Mesenchymal stem cell (in vitro differentiated cells and primary cell): ENCODE measurements around the gene ANKRD40.

Experiments used
- DNase-seq: peaks from one replicate; pipeline ENCODE4 v3.0.0-alpha.2; 2013
- H2AFZ ChIP-seq: one replicate; pipeline ENCODE4 v1.6.1; 2013; ENCODE audit warnings: low read depth, mild to moderate bottlenecking, control low read depth, inconsistent platforms, low read length, moderate library complexity
- H2AK5ac ChIP-seq: 2 replicates; pipeline ENCODE4 v1.6.1; 2013; ENCODE audit warnings: low read length, moderate library complexity, mild to moderate bottlenecking, inconsistent platforms; ENCODE audit not compliant: severe bottlenecking
- H2BK120ac ChIP-seq: one replicate; pipeline ENCODE4 v1.6.1; 2013; ENCODE audit warnings: low read depth, mild to moderate bottlenecking, inconsistent platforms, low read length, moderate library complexity
- H2BK12ac ChIP-seq, 2 experiments: one replicate each; pipeline ENCODE4 v1.6.1; 2013; ENCODE audit warnings: inconsistent platforms in 2 of 2, low read length in 2 of 2, mild to moderate bottlenecking in 2 of 2, moderate library complexity in 2 of 2, control low read depth in 1 of 2
- H2BK15ac ChIP-seq: one replicate; pipeline ENCODE4 v1.6.1; 2013; ENCODE audit warnings: mild to moderate bottlenecking, low read depth, inconsistent platforms; ENCODE audit not compliant: poor library complexity, severe bottlenecking
- H2BK5ac ChIP-seq: 2 replicates; pipeline ENCODE4 v1.6.1; 2013; ENCODE audit warnings: low read depth, mild to moderate bottlenecking, low read length, control low read depth, inconsistent platforms; ENCODE audit not compliant: poor library complexity, severe bottlenecking
- H3K14ac ChIP-seq, 2 experiments: one replicate each; pipeline ENCODE4 v1.6.1; 2013; ENCODE audit warnings: inconsistent platforms in 2 of 2, low read length in 2 of 2, control low read depth in 1 of 2, mild to moderate bottlenecking in 1 of 2, moderate library complexity in 1 of 2
- H3K18ac ChIP-seq, 2 experiments: one replicate each; pipeline ENCODE4 v1.6.1; 2013; ENCODE audit warnings: inconsistent platforms in 2 of 2, low read length in 2 of 2, control low read depth in 1 of 2, low read depth in 1 of 2, mild to moderate bottlenecking in 1 of 2
- H3K23ac ChIP-seq, 2 experiments: one replicate each; pipeline ENCODE4 v1.6.1; 2013; ENCODE audit warnings: inconsistent platforms in 2 of 2, low read length in 2 of 2, mild to moderate bottlenecking in 2 of 2, moderate library complexity in 2 of 2, control low read depth in 1 of 2
- H3K27ac ChIP-seq: 2 replicates; pipeline ENCODE4 v1.5.1; 2013; ENCODE audit warnings: mild to moderate bottlenecking, moderate library complexity, low read length, control low read depth, inconsistent platforms; ENCODE audit not compliant: poor library complexity, severe bottlenecking
- H3K27me3 ChIP-seq, 2 experiments: 2 replicates each; pipeline versions ENCODE4 v1.6.1 to v1.7.0; 2013; ENCODE audit warnings: low read length in 2 of 2, mild to moderate bottlenecking in 2 of 2, moderate library complexity in 2 of 2, control low read depth in 1 of 2, inconsistent platforms in 1 of 2; ENCODE audit not compliant: control insufficient read depth in 1 of 2, insufficient read depth in 1 of 2
- H3K36me3 ChIP-seq, 2 experiments: 2 replicates each; pipeline versions ENCODE4 v1.6.1 to v1.7.0; 2013; ENCODE audit warnings: low read length in 2 of 2, control low read depth in 1 of 2, inconsistent platforms in 1 of 2, low read depth in 1 of 2, mild to moderate bottlenecking in 1 of 2; ENCODE audit not compliant: insufficient read depth in 2 of 2, control insufficient read depth in 1 of 2
- H3K4ac ChIP-seq, 2 experiments: one replicate each; pipeline ENCODE4 v1.6.1; 2013; ENCODE audit warnings: inconsistent platforms in 2 of 2, low read length in 2 of 2, mild to moderate bottlenecking in 2 of 2, moderate library complexity in 2 of 2, control low read depth in 1 of 2, low read depth in 1 of 2
- H3K4me1 ChIP-seq: 2 replicates; pipeline ENCODE4 v1.6.1; 2013; ENCODE audit warnings: low read depth, low read length, control low read depth; ENCODE audit not compliant: control insufficient read depth, insufficient read depth
- H3K4me2 ChIP-seq: 2 replicates; pipeline ENCODE4 v1.6.1; 2013; ENCODE audit warnings: low read length, mild to moderate bottlenecking, inconsistent platforms; ENCODE audit not compliant: poor library complexity, severe bottlenecking
- H3K4me3 ChIP-seq, 2 experiments: 2 replicates each; pipeline versions ENCODE4 v1.5.1 to v1.7.0; 2013; ENCODE audit warnings: low read length in 2 of 2, mild to moderate bottlenecking in 2 of 2, control low read depth in 1 of 2, low read depth in 1 of 2; ENCODE audit not compliant: insufficient read depth in 1 of 2
- H3K79me1 ChIP-seq: replicated peaks from 2 replicates; pipeline ENCODE4 v1.6.1; 2013; ENCODE audit warnings: mild to moderate bottlenecking, control low read depth, low read length, inconsistent platforms; ENCODE audit not compliant: poor library complexity, severe bottlenecking
- H3K9ac ChIP-seq: 2 replicates; pipeline ENCODE4 v1.7.0; 2013; ENCODE audit warnings: mild to moderate bottlenecking, low read length, moderate library complexity
- H3K9me3 ChIP-seq: 2 replicates; pipeline ENCODE4 v1.7.0; 2013; ENCODE audit warnings: mild to moderate bottlenecking, low read length; ENCODE audit not compliant: control insufficient read depth
- H4K8ac ChIP-seq: one replicate; pipeline ENCODE4 v1.6.1; 2013; ENCODE audit warnings: inconsistent platforms, mild to moderate bottlenecking, low read length, moderate library complexity
- H4K91ac ChIP-seq: one replicate; pipeline ENCODE4 v1.6.1; 2013; ENCODE audit warnings: mild to moderate bottlenecking, low read length, inconsistent platforms
- WGBS: methylation state at CpG from one replicate; pipeline ENCODE4 v1.1.7; 2013; ENCODE audit warnings: mixed read lengths; 5-methylcytosine and 5-hydroxymethylcytosine counted together

Gene ANKRD40

GRCh38 chr17:50675627-50676026 is 32.1 kb downstream of the ANKRD40 start:
- no peak overlapping the region for H2AK5ac ChIP-seq
- H3K14ac ChIP-seq: no peak overlapping the region
- peaks cover 5% of the 10 kb centered on the region for H3K4me1 ChIP-seq
- peak overlapping the region; percentile 56 for H4K8ac ChIP-seq
- H4K91ac ChIP-seq: no peak overlapping the region
- no peak overlapping the region for H3K18ac ChIP-seq
- peak overlapping the region; percentile 21 for H2BK15ac ChIP-seq
- H2BK5ac ChIP-seq: no peak overlapping the region
- no peaks in the 10 kb centered on the region for H3K9me3 ChIP-seq
- no peak overlapping the region for H3K4me3 ChIP-seq
- H3K4ac ChIP-seq: no peak overlapping the region
- no peak for DNase-seq
- no peak overlapping the region for H2BK12ac ChIP-seq
- no peaks in the 10 kb centered on the region for H3K27me3 ChIP-seq
- no peak overlapping the region for H3K4me2 ChIP-seq
- H3K27ac ChIP-seq: no peak overlapping the region
- peaks cover 0 to 11% of the 10 kb centered on the region in 2 experiments for H3K36me3 ChIP-seq
- no peak overlapping the region for H3K23ac ChIP-seq
- H2AFZ ChIP-seq: no peak overlapping the region
- no peaks in the 10 kb centered on the region for H3K79me1 ChIP-seq
- H3K9ac ChIP-seq: no peak overlapping the region
- WGBS: 95% methylated on average over 7 of the region's 7 CpGs
- no peak overlapping the region for H2BK120ac ChIP-seq

- H3K14ac ChIP-seq: no peak overlapping the region
- H3K9me3 ChIP-seq: no peaks in the 10 kb centered on the region
- no peak overlapping the region for H4K8ac ChIP-seq
- H3K18ac ChIP-seq: no peak overlapping the region
- H3K23ac ChIP-seq: no peak overlapping the region
- DNase-seq: no peak
- H3K4me3 ChIP-seq: no peak overlapping the region
- no peak overlapping the region for H4K91ac ChIP-seq
- H3K27me3 ChIP-seq: no peaks in the 10 kb centered on the region
- no peaks in the 10 kb centered on the region for H3K79me1 ChIP-seq
- H2BK120ac ChIP-seq: no peak overlapping the region
- peak overlapping the region; percentile 21 for H2BK15ac ChIP-seq
- H3K9ac ChIP-seq: no peak overlapping the region
- H2AFZ ChIP-seq: no peak overlapping the region
- 55% methylated on average over 3 of the region's 3 CpGs for WGBS
- H2BK12ac ChIP-seq: no peak overlapping the region
- H2AK5ac ChIP-seq: no peak overlapping the region
- peaks cover 0 to 11% of the 10 kb centered on the region in 2 experiments for H3K36me3 ChIP-seq
- peaks cover 5% of the 10 kb centered on the region for H3K4me1 ChIP-seq
- H3K4me2 ChIP-seq: no peak overlapping the region
- no peak overlapping the region for H3K4ac ChIP-seq
- H3K27ac ChIP-seq: no peak overlapping the region
- H2BK5ac ChIP-seq: no peak overlapping the region
Observed at GRCh38 chr17:50675190-50675589, 32.5 kb downstream of the ANKRD40 start.

GRCh38 chr17:50672831-50673551 is 34.7 kb downstream of the ANKRD40 start:
- H2BK12ac ChIP-seq: peak overlapping the region in 1 of 2 experiments; percentile 51
- H3K4me2 ChIP-seq: no peak overlapping the region
- peaks cover 20% of the 10 kb centered on the region for H3K4me1 ChIP-seq
- H2BK5ac ChIP-seq: no peak overlapping the region
- H3K23ac ChIP-seq: peak overlapping the region in 1 of 2 experiments; percentile 67
- H3K27me3 ChIP-seq: no peaks in the 10 kb centered on the region
- H3K9ac ChIP-seq: no peak overlapping the region
- no peak overlapping the region for H2BK120ac ChIP-seq
- H3K18ac ChIP-seq: peak overlapping the region in 1 of 2 experiments; percentile 54
- H3K14ac ChIP-seq: peak overlapping the region in 1 of 2 experiments; percentile 93
- no peak for DNase-seq
- H2AFZ ChIP-seq: no peak overlapping the region
- no peak overlapping the region for H3K4ac ChIP-seq
- no peak overlapping the region for H2BK15ac ChIP-seq
- no peaks in the 10 kb centered on the region for H3K79me1 ChIP-seq
- no peaks in the 10 kb centered on the region for H3K9me3 ChIP-seq
- H2AK5ac ChIP-seq: peak overlapping the region; percentile 5
- no peak overlapping the region for H3K27ac ChIP-seq
- peaks cover 0 to 5% of the 10 kb centered on the region in 2 experiments for H3K36me3 ChIP-seq
- WGBS: 96% methylated on average over 20 of the region's 20 CpGs
- no peak overlapping the region for H3K4me3 ChIP-seq
- peak overlapping the region; percentile 1 for H4K91ac ChIP-seq
- no peak overlapping the region for H4K8ac ChIP-seq

GRCh38 chr17:50672071-50672470 is 35.6 kb downstream of the ANKRD40 start:
- Histone ChIP-seq H2BK15ac (no peak overlapping the region), H3K4me1 (peaks cover 27% of the 10 kb centered on the region), H4K91ac (no peak overlapping the region), H3K4me3 (no peak overlapping the region), H3K9me3 (no peaks in the 10 kb centered on the region), H3K36me3 (peaks cover 0 to 4% of the 10 kb centered on the region in 2 experiments), H2AFZ (no peak overlapping the region), H3K27ac (no peak overlapping the region), H2BK120ac (no peak overlapping the region), H3K23ac (no peak overlapping the region), H3K27me3 (no peaks in the 10 kb centered on the region), H2BK12ac (no peak overlapping the region), H3K4me2 (no peak overlapping the region), H2AK5ac (no peak overlapping the region), H3K14ac (no peak overlapping the region), H2BK5ac (no peak overlapping the region), H4K8ac (no peak overlapping the region), H3K18ac (no peak overlapping the region), H3K4ac (no peak overlapping the region), H3K79me1 (no peaks in the 10 kb centered on the region), H3K9ac (no peak overlapping the region)
- over 99% methylated on average over 5 of the region's 5 CpGs for WGBS
- DNase-seq: no peak
